ENCODE measurements around the gene ACSL5. TPM values are rescaled to one million over a fixed set of nuclear protein-coding genes. Genes with fewer than 3 reads are reported as not detected.

ACSL5 gene
- total and polyA plus RNA-seq, 2 of the 4 experiments (the other 2 are of a cell fraction) = 0.87 to 1.3 TPM

DNA sequence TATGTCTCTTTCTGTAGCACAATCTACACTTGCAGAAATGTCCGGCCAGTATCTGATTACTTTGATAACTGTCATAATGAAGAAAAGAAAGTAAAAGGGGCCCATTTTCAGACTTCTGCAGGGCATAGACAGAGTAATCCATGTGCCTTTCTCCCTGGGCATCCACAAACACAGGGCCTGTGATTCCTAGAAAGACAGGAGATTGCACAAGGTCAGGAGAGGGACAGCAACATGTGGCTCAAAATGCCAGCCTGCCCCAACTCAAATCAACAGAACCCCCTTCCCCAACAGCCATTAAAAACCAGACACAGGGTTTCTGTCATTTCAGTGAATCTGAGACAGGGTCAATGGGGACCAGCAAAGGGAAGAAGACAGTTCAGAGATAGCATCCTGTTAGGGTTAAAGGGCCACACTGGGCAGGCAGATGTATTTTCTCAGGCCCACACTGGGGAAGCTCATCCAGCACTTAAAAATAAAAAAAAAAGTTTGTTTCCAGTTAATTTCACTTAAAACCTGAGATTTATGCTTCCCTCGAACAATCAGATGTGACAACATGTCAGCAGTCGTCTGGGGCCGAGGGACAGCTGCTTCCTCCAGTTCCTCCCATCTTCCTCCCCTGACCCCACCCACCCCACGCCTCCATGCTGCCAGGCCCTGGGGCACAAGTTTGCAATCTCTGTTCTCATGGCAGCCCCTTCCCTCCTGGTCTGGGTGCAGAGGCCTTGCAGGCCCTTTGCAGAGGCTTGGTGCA lies 30.7 kb upstream of the ACSL5 start:
- H2AFZ ChIP-seq (replicated peaks; ENCODE audit: low read length, poor library complexity) = no peak overlapping the region
- DNase-seq = no peak
- H3K4me3 ChIP-seq (ENCODE audit: insufficient read depth, low read depth, low read length) = no peak overlapping the region
- no TSS peak for BruUV-seq (replicated peaks)
- H3K4me1 ChIP-seq (ENCODE audit: control insufficient read depth, insufficient read depth, low read length) = no peaks in the 10 kb centered on the region
- H3K23ac ChIP-seq (ENCODE audit: low read depth, low read length) = no peak overlapping the region
- no peaks in the 10 kb centered on the region for H3K9me3 ChIP-seq (ENCODE audit: control insufficient read depth, insufficient read depth, low read length)
- no peaks in the 10 kb centered on the region for H3K36me3 ChIP-seq (ENCODE audit: control insufficient read depth, insufficient read depth, low read length)
- intact Hi-C loops (cut with micrococcal nuclease) = no loop called here
- no peaks in the 10 kb centered on the region for H3K79me1 ChIP-seq (ENCODE audit: low read depth in 1 of 2, low read length in 2 of 2)
- H2AK5ac ChIP-seq (ENCODE audit: low read depth, low read length) = no peak overlapping the region
- no peak overlapping the region for H3K27ac ChIP-seq (ENCODE audit: insufficient read depth, low read length)
- no peak overlapping the region for H4K5ac ChIP-seq (ENCODE audit: low read depth, low read length)
- no peak overlapping the region for H3K18ac ChIP-seq (ENCODE audit: low read depth, low read length)
- in situ Hi-C loops (cut with MboI; ENCODE audit: low sequenced_read_pairs) = no loop called here
- no peak overlapping the region for H4K91ac ChIP-seq (ENCODE audit: insufficient read depth, low read depth, low read length)
- H3K4me2 ChIP-seq (ENCODE audit: low read depth, low read length) = no peak overlapping the region
- no peak overlapping the region for H2BK20ac ChIP-seq (ENCODE audit: low read depth, low read length)
- no peak overlapping the region for H3K9ac ChIP-seq (ENCODE audit: low read depth, low read length)
- no peak overlapping the region for H3K56ac ChIP-seq (ENCODE audit: extremely low read depth, insufficient read depth, low read length)
- CTCF ChIA-PET = no interaction called here
- dilution Hi-C loops (cut with HindIII; ENCODE audit: low sequenced_read_pairs, unreplicated experiment) = no loop called here
- 13% methylated on average over 3 of the region's 5 CpGs; no CpG with 5 or more reads in 1 of the 2 experiments for WGBS, 2 experiments (ENCODE audit: extremely low coverage in 2 of 2, insufficient read length in 1 of 2)
- H2AK9ac ChIP-seq (replicated peaks; ENCODE audit: low read depth, low read length, poor library complexity) = no peak overlapping the region
- H4K8ac ChIP-seq (ENCODE audit: low read depth in 2 of 2, low read length in 2 of 2) = no peak overlapping the region
- no peak overlapping the region for H2BK5ac ChIP-seq (ENCODE audit: low read depth, low read length, poor library complexity, severe bottlenecking)
- H3K4ac ChIP-seq (ENCODE audit: low read depth, low read length) = no peak overlapping the region
- no peak overlapping the region for H2BK120ac ChIP-seq (ENCODE audit: low read depth, low read length)
- no peak overlapping the region for H3K14ac ChIP-seq (replicated peaks; ENCODE audit: low read depth, low read length)
- H2BK15ac ChIP-seq (ENCODE audit: low read depth, low read length) = no peak overlapping the region
- H4K20me1 ChIP-seq (ENCODE audit: insufficient read depth, low read length) = no peaks in the 10 kb centered on the region
- POLR2A ChIA-PET (ENCODE audit: unreplicated experiment) = interaction anchor here (0.6 kb wide), 1 partner anchor 1760 kb away, joined by 3 read pairs; no protein-coding TSS in a partner anchor
- ATAC-seq (ENCODE audit: low read depth) = no peak
- H3K9me1 ChIP-seq (ENCODE audit: insufficient read depth, low read length) = no peaks in the 10 kb centered on the region
- TF ChIP-seq POLR2A (IDR thresholded peaks at IDR 0.05; ENCODE audit: low read depth, low read length) (no peak), CHD1 (IDR thresholded peaks at IDR 0.05; ENCODE audit: low read depth, low read length) (no peak), CEBPB (IDR thresholded peaks at IDR 0.05; ENCODE audit: low read depth, low read length) (no peak), SMC3 (IDR thresholded peaks at IDR 0.05; ENCODE audit: low read depth, low read length) (no peak), RFX5 (IDR thresholded peaks at IDR 0.05; ENCODE audit: low read depth, low read length) (no peak), FOS (IDR thresholded peaks at IDR 0.05; ENCODE audit: low read depth, low read length) (no peak), RAD21 (IDR thresholded peaks at IDR 0.05; ENCODE audit: low read length) (no peak), RCOR1 (IDR thresholded peaks at IDR 0.05; ENCODE audit: insufficient replicate concordance, low read length) (no peak), BHLHE40 (IDR thresholded peaks at IDR 0.05; ENCODE audit: low read depth, low read length) (no peak), MXI1 (IDR thresholded peaks at IDR 0.05; ENCODE audit: borderline replicate concordance, low read depth, low read length) (no peak), NFE2L2 (IDR thresholded peaks at IDR 0.05; ENCODE audit: low read depth, low read length) (no peak)
- TF ChIP-seq, protein P1, sequence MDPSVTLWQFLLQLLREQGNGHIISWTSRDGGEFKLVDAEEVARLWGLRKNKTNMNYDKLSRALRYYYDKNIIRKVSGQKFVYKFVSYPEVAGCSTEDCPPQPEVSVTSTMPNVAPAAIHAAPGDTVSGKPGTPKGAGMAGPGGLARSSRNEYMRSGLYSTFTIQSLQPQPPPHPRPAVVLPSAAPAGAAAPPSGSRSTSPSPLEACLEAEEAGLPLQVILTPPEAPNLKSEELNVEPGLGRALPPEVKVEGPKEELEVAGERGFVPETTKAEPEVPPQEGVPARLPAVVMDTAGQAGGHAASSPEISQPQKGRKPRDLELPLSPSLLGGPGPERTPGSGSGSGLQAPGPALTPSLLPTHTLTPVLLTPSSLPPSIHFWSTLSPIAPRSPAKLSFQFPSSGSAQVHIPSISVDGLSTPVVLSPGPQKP (IDR thresholded peaks at IDR 0.05; ENCODE audit: borderline replicate concordance, low read depth, low read length) = no peak
- TF ChIP-seq, protein P2, sequence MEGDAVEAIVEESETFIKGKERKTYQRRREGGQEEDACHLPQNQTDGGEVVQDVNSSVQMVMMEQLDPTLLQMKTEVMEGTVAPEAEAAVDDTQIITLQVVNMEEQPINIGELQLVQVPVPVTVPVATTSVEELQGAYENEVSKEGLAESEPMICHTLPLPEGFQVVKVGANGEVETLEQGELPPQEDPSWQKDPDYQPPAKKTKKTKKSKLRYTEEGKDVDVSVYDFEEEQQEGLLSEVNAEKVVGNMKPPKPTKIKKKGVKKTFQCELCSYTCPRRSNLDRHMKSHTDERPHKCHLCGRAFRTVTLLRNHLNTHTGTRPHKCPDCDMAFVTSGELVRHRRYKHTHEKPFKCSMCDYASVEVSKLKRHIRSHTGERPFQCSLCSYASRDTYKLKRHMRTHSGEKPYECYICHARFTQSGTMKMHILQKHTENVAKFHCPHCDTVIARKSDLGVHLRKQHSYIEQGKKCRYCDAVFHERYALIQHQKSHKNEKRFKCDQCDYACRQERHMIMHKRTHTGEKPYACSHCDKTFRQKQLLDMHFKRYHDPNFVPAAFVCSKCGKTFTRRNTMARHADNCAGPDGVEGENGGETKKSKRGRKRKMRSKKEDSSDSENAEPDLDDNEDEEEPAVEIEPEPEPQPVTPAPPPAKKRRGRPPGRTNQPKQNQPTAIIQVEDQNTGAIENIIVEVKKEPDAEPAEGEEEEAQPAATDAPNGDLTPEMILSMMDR (conservative IDR thresholded peaks at IDR 0.05; ENCODE audit: low read depth, low read length) = no peak
- H3K27me3 ChIP-seq (ENCODE audit: control insufficient read depth, insufficient read depth, low read length) = no peaks in the 10 kb centered on the region

Measured in IMR-90 (cell line).